Motor neuron (in vitro differentiated cells): ENCODE data around the gene SPAG6. TPM values are rescaled to one million over a fixed set of nuclear protein-coding genes. Genes with fewer than 3 reads are reported as not detected.

Experiments
- ATAC-seq, 8 experiments: fragments of 200-7000 bp; cut with Tn5 transposase; replicated peaks in 6 of 8; 2 replicates each; pipeline ENCODE4 v1.8.0; 2021; ENCODE audit warnings: mild to moderate bottlenecking in 8 of 8, moderate library complexity in 8 of 8
- H3K27ac ChIP-seq, 2 donors: fragments of 250-450 bp; sonication (Bioruptor Pico); 2 replicates each; pipeline ENCODE4 v1.9.0; 2021; ENCODE audit warnings: antibody characterized with exemption in 2 of 2, mild to moderate bottlenecking in 2 of 2, moderate library complexity in 1 of 2
- H3K4me1 ChIP-seq, 2 donors: fragments of 250-450 bp; sonication (Bioruptor Pico); replicated peaks in 1 of 2; 2 replicates each; pipeline ENCODE4 v1.6.1; 2021; ENCODE audit warnings: antibody characterized with exemption in 2 of 2, mild to moderate bottlenecking in 2 of 2, moderate library complexity in 1 of 2
- H3K4me3 ChIP-seq, 5 donors: fragments of 250-450 bp; sonication (Bioruptor Pico); 2 replicates each; pipeline ENCODE4 v1.9.0; 2021; ENCODE audit warnings: antibody characterized with exemption in 5 of 5, mild to moderate bottlenecking in 5 of 5, moderate library complexity in 4 of 5
- WGBS, 10 experiments: fragments of 450-650 bp; shearing (Covaris generic); methylation state at CpG; one replicate each; pipeline ENCODE4 v1.0.0; 2022; 5-methylcytosine and 5-hydroxymethylcytosine counted together
- in situ Hi-C, 9 experiments: fragments of 400-800 bp; cut with MboI; loops; one replicate each; pipeline ENCODE4 v1.15.0; 2021; ENCODE audit warnings: low sequenced_read_pairs in 9 of 9, low pct_unique_long_range_greater_than_20kb in 2 of 9; ENCODE audit not compliant: unreplicated experiment in 9 of 9
- total RNA-seq, 8 experiments: library from RNA; unstranded; fragments of 300-600 nt; gene quantifications; 2 replicates each; pipeline versions ENCODE4 v1.2.3 to v1.2.4, GENCODE V29; 2022

Gene SPAG6
- total RNA-seq, 8 experiments from 2014 or later = 0.17 to 67.7 (median 1.8) TPM; not detected in 1

DNA sequence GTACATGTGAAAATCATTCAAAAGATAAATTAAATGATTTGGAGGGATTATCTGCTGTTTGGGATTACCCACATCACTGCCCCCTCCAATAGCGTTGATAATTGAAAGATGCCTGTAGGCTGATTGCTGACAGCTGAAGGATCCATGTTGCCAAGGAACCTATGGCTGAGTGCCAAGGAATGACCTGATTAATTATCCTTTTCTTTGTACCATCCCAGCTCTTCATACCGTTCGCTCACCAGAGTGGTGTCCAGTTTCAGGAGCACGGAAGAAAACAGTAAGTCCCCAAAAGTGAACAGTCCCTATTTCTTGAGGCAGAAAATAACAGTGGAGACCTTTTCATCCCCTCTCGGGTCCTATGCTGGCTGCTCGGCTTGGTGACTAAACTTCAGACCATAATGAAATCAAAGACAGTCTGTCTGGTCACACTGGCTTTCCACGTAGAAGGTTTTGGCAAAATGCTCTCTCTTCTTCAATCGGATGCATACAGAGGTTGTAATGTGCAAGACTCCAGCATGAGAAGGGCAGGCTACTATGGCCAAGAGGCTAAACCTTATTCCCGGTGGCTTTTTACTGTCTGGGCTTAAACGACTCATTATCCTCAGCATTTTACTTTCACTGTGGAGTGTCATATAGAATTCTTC, 108.8 kb downstream of the SPAG6 start:
- Histone ChIP-seq H3K27ac (no peak overlapping the region), H3K4me1 (peaks cover 6% of the 10 kb centered on the region in 2 donors), H3K4me3 (no peak overlapping the region)
- 11 to 80% (median 43%) methylated on average over 1 to 9 of the region's 10 CpGs for whole genome bisulfite sequencing, 10 experiments
- peak in 5 of 8 experiments; percentile 61 to 97 (median 77) for ATAC-seq
- in situ Hi-C loops = no loop called here

- WGBS, 10 experiments = 67 to 100% (median 100%) methylated on average over 1 of the region's 1 CpG; no CpG with 5 or more reads in 1 of the 10 experiments
- no peak for ATAC-seq
- H3K4me3 ChIP-seq = no peak overlapping the region
- H3K27ac ChIP-seq = no peak overlapping the region
- H3K4me1 ChIP-seq = peaks cover 6% of the 10 kb centered on the region in 2 donors
- in situ Hi-C loops = no loop called here
These were observed 109.3 kb downstream of the SPAG6 start for GRCh38 chr10:22454634-22455033.

GRCh38 chr10:22455068-22455857, 110.0 kb downstream of the SPAG6 start:
- in situ Hi-C loops = no loop called here
- Histone ChIP-seq H3K4me1 (peaks cover 6% of the 10 kb centered on the region in 2 donors), H3K27ac (no peak overlapping the region), H3K4me3 (no peak overlapping the region)
- 53 to 100% (median 79%) methylated on average over 1 to 7 of the region's 8 CpGs; no CpG with 5 or more reads in 1 of the 10 experiments for WGBS, 10 experiments
- ATAC-seq = no peak

DNA sequence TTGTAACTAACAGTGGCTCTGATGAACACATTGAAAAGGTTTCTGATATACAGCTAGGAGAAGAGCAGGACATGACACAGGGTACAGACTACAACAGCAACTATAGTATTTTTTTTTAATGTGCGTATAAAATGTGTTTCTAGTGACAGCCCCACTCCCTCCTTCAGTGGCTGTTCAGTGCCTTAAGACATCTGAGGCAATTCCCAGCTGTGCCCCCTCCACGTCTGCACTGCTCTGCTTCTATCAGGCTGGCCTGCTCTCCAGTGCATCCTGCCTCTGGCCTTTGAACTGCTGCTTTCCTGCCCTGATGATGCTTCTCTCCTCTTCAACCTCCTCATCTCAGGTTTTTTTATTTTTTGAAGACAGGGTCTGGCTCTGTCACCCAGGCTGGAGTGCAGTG, 111.2 kb downstream of the SPAG6 start:
- Histone ChIP-seq H3K4me1 (peaks cover 6% of the 10 kb centered on the region in 2 donors), H3K27ac (no peak overlapping the region), H3K4me3 (no peak overlapping the region)
- 33 to 100% (median 93%) methylated on average over 1 to 2 of the region's 2 CpGs; no CpG with 5 or more reads in 4 of the 10 experiments for WGBS, 10 experiments
- in situ Hi-C loops = no loop called here
- ATAC-seq = no peak

DNA sequence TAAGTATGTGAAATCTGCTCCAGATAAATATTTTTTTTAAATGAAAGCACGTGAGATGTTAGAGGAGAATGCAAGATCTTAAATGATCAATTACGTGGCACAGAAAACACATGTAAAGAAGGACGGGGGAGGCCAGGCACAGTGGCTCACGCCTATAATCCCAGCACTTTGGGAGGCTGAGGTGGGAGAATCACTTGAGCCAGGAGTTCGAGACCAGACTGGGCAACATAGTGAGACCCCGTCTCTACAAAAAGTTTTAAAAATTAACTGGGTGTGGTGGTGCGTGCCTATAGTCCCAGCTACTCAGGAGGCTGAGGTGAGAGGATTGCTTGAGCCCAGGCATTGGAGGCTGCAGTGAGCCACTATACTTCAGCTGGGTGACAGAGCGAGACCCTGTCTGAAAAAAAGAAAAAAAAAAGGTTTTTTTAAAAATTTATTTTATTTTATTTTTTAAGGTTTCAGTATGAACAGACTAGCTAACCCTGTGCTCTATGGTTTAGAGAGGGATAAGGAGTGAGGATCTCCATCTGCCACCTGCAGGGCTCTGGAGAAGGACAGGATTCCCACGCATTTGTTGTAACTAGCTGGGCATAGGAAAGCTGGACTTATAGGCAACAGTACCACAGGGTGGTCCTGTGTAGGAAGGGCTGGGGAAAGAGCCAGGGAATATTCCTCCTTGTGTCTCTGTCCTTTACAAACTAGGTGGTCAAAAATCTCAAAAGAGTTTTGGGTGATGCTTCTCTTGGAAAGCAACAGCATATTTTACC, 113.2 kb downstream of the SPAG6 start:
- H3K4me1 ChIP-seq = peaks cover 6% of the 10 kb centered on the region in 2 donors
- 30 to 100% (median 90%) methylated on average over 1 to 8 of the region's 9 CpGs for WGBS, 10 experiments
- H3K27ac ChIP-seq = no peak overlapping the region
- no peak overlapping the region for H3K4me3 ChIP-seq
- in situ Hi-C loops = no loop called here
- ATAC-seq = peak in 2 of 8 experiments; percentile 60 to 70

DNA sequence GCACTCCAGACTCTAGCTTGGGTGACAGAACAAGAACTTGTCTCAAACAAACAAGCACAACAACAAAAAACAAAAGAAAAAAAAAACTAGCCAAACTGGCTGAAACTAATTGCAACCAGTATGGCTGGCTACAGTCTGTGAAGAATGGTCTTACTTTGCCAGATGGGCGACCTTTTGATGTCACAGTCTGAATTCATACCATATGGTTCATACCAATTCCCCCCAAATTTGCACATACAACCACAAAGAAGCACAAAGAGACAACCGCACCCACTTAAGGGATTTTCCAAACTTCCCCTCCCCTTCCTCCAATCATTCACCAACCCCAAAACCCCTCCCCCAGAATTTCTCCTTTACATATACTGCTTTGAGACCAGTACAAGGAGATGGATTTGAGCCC, 114.2 kb downstream of the SPAG6 start:
- Histone ChIP-seq H3K4me1 (peaks cover 1 to 3% of the 10 kb centered on the region in 2 donors), H3K4me3 (no peak overlapping the region), H3K27ac (no peak overlapping the region)
- 47% methylated on average over 2 of the region's 2 CpGs; no CpG with 5 or more reads in 9 of the 10 experiments for WGBS, 10 experiments
- peak in 3 of 8 experiments; percentile 37 to 81 (median 44) for ATAC-seq
- in situ Hi-C loops = no loop called here

- ATAC-seq = no peak
- in situ Hi-C loops = no loop called here
- 30 to 100% (median 94%) methylated on average over 1 to 5 of the region's 7 CpGs; no CpG with 5 or more reads in 1 of the 10 experiments for WGBS, 10 experiments
- H3K4me1 ChIP-seq = peaks cover 3 to 7% of the 10 kb centered on the region in 2 donors
- no peak overlapping the region for H3K27ac ChIP-seq
- no peak overlapping the region for H3K4me3 ChIP-seq
These were observed 114.8 kb downstream of the SPAG6 start for GRCh38 chr10:22460101-22460500.

- Histone ChIP-seq H3K27ac (no peak overlapping the region), H3K4me3 (no peak overlapping the region), H3K4me1 (peaks cover 9 to 14% of the 10 kb centered on the region in 2 donors)
- no peak for ATAC-seq
- 63 to 100% (median 100%) methylated on average over 2 to 6 of the region's 6 CpGs; no CpG with 5 or more reads in 3 of the 10 experiments for WGBS, 10 experiments
- in situ Hi-C loops = no loop called here
These were observed 115.5 kb downstream of the SPAG6 start for GRCh38 chr10:22460531-22461403.

GRCh38 chr10:22461891-22462290, 116.6 kb downstream of the SPAG6 start:
- 11 to 100% (median 60%) methylated on average over 1 to 2 of the region's 2 CpGs; no CpG with 5 or more reads in 4 of the 10 experiments for WGBS, 10 experiments
- peaks cover 10 to 17% of the 10 kb centered on the region in 2 donors for H3K4me1 ChIP-seq
- in situ Hi-C loops = no loop called here
- no peak overlapping the region for H3K27ac ChIP-seq
- no peak overlapping the region for H3K4me3 ChIP-seq
- ATAC-seq = no peak

GRCh38 chr10:22463255-22463654, 118.0 kb downstream of the SPAG6 start:
- in situ Hi-C loops = no loop called here
- Histone ChIP-seq H3K4me1 (peaks cover 10 to 14% of the 10 kb centered on the region in 2 donors), H3K27ac (no peak overlapping the region), H3K4me3 (no peak overlapping the region)
- ATAC-seq = no peak
- 14 to 94% (median 78%) methylated on average over 1 to 4 of the region's 4 CpGs; no CpG with 5 or more reads in 2 of the 10 experiments for WGBS, 10 experiments

GRCh38 chr10:22464966-22465629, 119.8 kb downstream of the SPAG6 start:
- no peak for ATAC-seq
- peaks cover 10 to 14% of the 10 kb centered on the region in 2 donors for H3K4me1 ChIP-seq
- WGBS, 10 experiments = 17 to 100% (median 66%) methylated on average over 1 to 4 of the region's 5 CpGs
- H3K27ac ChIP-seq = no peak overlapping the region
- H3K4me3 ChIP-seq = no peak overlapping the region
- in situ Hi-C loops = no loop called here
